HG02798 (cell line): ENCODE results near the gene FAM117A.
A peak's percentile ranks its signal among the peaks of the same experiment; 100 is the strongest.
"Not testable (repeated sequence)": the region's sequence is repeated elsewhere in the genome, so short reads cannot be mapped to it uniquely, and the experiment has no call there.

ENCODE experiments used
- ATAC-seq: cut with Tn5 transposase; IDR thresholded peaks from one replicate; pipeline ENCODE4 v1.9.1; 2021; ENCODE audit warnings: mild to moderate bottlenecking; ENCODE audit not compliant: unreplicated experiment, poor library complexity

The FAM117A gene

DNA sequence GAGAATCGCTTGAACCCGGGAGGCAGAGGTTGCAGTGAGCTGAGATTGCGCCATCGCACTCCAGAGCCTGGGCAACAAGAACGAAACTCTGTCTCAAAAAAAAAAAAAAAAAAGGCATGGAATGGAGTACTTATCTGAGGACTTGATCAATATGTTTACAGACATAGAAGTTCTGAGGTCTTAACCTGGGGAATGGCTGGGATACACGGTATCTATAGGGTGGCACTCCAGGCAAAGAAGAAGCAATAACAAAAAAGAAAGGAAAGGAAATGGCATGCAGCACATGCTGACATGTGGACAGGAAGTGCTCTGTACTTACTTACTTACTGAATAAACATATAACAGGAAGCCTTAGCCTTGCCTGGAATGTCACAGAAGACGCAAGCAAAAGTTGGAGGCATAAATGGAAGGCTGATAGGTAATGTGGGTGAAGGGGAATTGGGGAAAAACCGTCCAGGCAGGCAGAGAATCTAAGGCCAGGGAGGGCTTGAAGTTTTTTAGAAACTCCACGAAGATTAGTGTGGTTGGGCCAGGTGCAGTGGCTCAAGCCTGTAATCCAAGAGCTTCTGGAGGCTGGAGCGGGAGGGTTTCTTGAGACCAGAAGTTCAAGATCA is 75.9 kb downstream of the FAM117A start:
- ATAC-seq: no peak

DNA sequence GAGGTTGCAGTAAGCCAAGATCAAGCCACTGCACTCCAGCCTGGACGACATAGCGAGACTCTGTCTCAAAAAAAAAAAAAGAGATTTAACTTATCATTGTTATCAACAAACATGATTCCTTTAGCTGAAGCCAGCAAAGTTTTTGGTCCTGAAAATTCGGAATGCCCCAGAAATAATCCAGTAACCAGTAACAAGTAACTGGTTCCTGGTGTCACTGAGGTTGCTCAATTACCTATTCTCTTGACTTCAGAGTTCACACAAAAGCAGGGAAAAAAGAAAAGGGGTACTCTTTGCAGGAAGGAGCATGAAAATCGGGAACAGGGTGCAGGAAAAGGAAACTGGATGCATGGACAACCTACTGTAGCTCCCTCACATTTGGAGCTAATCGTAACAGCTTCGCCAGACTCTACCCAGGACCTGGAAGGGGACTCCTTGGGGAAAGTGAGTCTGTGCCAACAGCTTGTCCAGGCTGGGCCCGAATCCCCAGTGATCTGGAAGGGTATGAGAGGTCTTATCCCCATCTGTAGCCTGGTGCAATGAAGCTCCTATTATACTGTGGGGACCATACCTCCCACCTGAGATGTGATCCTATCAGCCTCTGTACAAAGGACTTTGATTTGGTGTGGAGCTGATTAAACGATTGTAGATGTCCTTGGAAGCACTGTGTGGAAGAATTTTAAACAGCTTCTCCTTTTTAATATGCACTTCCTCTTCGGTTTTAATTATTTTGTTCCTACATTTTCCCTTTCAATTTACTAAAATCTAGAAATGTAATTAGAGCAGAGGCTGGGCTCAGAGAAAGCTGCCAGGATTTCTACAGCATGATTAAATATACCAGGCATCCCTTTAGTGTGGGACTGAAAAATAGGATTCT is 82.6 kb downstream of the FAM117A start:
- no peak for ATAC-seq

DNA sequence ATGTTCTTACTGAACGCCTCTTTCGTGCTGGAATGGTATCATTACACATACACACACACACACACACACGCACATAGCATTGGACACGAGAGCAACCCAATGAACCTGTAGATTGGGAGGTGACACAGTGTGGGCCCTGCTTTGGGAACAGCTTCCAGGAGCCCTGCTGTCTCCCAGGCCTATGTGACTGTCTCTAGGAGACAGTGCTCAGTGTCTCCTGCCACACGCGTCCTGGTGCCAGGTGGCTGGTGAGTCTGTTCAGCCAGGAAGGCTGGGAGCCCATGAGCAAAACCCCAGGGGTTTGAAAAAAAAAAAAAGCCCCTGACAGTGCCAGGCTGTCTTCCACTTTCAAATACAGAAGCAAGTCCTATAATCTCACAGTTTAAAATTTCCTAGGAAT is 83.6 kb downstream of the FAM117A start:
- no peak for ATAC-seq

DNA sequence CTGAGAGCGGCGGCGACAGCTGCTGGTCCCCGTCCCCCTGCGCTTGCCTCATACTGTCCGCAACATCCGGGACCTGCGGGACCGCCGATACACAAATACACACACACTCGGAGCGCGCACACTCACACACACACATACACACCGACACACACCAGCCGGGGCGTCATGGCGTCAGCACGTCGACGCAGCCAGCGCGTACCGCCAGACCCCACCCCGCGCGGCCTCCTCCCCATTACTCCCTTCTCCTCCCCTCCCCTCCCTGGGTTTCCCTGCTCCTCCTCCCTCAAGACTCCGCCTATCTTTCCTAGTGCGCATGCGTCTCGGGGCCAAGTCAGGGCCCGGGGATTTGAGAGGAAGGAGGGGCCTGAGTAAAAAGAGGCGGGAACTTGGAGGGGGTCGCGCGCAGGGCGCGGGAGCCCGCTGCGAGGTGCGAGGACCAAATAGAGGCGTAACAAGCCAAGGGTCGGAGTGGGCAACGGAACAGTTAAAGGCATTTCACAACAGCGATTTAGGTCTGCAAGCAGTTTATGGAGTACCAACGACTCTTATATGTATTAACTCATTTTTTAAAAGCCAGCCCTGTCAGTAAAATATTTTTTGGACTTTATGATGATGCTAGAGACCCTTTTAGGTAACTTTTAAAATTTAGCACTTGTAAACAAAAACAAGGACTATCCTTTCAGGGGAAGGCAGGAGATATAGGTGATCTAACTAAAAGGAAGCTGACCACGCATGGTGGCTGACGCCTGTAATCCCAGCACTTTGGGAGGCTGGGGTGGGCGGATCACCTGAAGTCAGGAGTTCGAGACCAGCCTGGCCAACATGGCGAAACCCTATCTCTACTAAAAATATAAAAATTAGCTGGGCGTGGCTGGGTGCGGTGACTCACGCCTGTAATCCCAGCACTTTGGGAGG is 85.7 kb downstream of the FAM117A start, which contains the start of gene SPOP:
TSS of gene SPOP (minus strand) at position 165 of the 915 bp plus-strand sequence. CDS start 55,287 bp downstream, outside the sequence.
- ATAC-seq: peak; percentile 91

DNA sequence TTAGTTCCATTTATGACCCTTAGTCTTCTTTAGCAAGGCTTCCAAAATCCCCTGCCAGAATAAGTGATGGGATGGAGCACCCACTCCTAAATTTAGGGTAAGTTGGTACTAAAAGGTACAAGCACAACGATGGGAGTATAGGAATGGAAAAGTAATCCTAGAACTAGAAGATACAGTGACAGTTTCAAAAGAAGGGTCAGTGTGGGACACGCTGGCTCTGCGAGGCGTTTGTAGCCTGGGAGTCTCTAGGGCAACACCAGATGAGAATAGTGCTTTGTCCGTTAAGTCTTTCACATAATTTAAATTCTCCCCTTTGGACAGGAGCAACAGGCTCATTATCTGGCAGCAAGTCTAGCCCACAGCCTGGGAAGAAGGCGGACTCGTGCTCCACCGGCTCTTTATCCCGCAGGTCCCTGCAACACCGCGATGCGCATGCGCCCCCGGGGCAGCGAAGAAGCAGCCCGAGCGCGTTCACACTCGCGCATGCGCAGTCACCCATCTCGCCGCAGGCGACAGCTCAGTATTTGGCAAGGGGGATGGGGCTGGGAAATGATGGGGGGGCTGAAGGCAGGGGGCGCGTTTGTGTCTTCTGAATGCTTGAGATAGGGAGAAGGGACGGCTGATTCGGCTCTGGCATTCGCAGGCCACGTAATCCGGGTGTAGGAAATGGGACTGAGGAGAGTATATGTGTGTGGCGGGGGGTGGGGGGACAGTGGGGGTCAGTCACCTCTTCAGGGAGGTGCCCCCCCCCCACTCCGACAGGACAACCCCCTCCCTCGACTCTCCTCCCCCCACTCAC is 86.6 kb downstream of the FAM117A start:
- peak; percentile 64 for ATAC-seq

DNA sequence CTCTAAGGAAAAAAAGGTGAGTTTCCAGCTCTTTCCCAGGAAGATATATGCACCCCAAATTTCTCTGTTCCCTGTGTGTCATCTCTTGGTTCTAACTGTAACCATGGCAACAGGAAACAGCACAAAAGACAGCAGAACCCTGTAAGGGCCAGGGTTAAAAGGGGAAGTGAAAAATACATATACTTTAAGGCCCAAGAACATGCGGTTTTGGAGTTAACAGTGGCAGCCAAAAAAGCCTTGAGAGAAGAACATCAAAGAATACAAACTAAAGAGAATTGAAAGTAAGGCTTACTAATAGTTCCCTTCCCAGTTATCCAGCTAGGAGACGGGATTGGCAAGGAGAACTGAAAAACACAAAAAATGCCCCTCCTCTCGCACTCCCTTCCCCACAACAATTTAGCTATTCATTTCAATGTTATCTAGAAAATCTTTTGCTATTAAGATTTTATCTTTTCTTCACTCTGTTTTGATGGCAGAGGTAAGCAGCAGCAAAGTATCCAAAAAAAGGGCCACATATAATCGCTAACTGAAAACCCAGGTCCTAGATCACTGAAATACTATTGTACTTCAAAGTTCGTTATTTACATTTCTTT is 87.6 kb downstream of the FAM117A start:
- peak; percentile 51 for ATAC-seq

DNA sequence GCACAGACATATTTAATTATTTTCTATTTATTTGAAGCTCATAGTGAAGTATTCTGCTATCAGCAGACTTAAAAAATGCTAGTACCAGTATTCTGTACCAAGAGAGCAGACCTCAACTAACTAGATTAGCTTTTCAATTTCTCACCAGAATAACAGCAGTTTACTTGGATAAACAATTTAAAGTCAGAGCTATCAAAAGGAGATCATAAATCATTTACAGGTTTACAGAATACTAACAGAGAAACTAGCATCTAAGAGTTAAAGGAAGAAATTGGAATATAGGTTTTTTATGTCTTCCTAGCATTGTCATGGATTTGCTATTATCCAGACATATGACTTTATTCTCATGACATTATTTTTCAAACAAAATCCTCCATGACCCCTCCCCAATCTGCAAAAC is 89.4 kb downstream of the FAM117A start:
- ATAC-seq: no peak

DNA sequence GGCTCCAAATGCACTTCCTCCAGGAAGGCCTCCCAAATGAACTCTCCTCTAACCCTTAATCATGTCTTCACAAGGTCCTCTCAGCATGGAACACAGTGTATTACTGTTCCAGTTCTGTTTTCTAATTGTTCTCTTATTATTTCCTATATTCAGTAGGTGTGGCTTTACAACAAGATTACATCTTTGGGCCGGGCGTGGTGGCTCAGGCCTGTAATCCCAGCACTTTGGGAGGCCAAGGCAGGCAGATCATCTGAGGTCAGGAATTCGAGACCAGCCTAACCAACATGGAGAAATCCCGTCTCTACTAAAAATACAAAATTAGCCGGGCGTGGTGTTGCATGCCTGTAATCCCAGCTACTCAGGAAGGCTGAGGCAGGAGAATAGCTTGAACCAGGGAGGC is 90.3 kb downstream of the FAM117A start:
- ATAC-seq: not testable (repeated sequence)

DNA sequence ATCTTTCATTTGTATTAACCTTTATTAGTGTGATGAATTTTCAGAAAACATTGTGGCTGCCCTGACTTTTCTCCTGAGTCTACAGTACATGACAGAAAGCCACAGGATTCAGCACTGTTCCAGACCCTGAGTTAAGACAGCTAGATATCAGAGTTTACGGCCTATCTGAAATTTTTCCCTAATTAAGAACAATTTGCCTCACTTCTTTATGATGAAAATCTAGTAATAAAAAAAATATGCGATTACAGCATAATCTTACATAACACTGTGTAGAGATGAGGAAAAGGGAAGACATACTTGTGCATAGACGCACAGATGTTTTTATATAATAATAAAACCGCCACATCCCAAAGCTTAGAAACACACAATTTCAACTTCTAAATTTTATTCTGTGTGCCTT is 93.3 kb downstream of the FAM117A start:
- ATAC-seq: no peak

DNA sequence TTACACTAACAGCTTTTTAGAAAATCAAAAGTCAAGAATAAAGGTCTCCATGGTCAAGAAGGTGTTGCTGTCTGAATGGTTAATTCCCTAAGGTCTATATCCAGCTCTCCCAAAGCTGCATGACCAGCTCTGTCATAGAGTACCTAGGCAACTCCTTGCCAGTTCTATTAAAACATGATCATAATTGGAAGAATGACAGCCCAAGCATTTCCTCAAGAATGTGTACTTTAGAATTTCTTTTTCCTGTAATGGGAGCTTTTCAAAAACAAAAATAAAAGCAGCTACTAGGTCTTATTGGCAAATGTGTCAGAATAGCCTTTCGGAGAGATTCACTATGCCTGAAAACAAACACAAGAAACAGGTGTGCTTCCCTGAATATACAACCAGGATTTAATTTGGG is 93.9 kb downstream of the FAM117A start:
- no peak for ATAC-seq

DNA sequence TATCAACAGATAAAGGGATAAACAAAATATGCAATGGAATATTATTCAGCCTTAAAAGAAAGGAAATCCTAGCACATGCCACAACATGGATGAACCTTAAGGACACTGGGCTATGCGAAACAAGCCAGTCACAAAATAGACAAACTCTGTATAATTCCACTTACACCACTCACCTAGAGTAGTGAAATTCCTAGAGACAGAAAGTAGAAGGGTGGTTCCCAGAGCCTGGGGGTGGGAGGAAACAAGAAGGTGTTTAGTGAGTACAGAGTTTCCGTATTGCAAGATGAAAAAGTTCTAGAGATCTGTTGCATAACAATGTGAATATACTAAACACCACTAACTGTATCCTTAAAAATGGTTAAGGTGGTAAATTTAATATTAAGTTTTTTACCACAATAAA is 96.1 kb downstream of the FAM117A start:
- no peak for ATAC-seq

- ATAC-seq: no peak
Observed at GRCh38 chr17:49664706-49665211, 99.2 kb downstream of the FAM117A start.
